LNCAP (cell line): ENCODE results near the gene CBFA2T3.

Experiments used
- TF ChIP-seq, protein P1 (sequence below): fragments of 450-650 bp; IDR thresholded peaks from 2 replicates; pipeline ENCODE4 v1.5.1; 2017; ENCODE audit warnings: mild to moderate bottlenecking

Gene CBFA2T3

DNA sequence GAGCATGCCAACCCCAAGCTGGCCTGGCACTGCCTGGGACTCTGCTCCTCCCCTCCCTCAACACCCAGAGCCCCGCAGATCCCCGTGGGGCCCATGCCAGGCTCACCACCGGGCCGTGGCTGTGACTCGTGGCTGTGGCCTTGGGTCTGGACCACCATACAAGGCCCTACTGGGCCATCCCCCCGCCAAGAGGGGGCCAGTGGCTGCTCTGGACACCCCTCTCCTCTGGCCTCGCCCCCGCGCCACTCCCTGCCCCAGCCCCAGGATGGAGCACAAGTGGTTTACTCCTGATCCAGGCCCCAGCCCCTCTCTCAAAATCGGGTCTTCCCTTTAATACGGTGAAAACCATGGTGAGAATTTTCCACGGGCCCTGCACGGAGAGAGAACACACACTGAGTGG lies 113.6 kb downstream of the CBFA2T3 start:
- TF ChIP-seq, protein P1, sequence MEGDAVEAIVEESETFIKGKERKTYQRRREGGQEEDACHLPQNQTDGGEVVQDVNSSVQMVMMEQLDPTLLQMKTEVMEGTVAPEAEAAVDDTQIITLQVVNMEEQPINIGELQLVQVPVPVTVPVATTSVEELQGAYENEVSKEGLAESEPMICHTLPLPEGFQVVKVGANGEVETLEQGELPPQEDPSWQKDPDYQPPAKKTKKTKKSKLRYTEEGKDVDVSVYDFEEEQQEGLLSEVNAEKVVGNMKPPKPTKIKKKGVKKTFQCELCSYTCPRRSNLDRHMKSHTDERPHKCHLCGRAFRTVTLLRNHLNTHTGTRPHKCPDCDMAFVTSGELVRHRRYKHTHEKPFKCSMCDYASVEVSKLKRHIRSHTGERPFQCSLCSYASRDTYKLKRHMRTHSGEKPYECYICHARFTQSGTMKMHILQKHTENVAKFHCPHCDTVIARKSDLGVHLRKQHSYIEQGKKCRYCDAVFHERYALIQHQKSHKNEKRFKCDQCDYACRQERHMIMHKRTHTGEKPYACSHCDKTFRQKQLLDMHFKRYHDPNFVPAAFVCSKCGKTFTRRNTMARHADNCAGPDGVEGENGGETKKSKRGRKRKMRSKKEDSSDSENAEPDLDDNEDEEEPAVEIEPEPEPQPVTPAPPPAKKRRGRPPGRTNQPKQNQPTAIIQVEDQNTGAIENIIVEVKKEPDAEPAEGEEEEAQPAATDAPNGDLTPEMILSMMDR: no peak

DNA sequence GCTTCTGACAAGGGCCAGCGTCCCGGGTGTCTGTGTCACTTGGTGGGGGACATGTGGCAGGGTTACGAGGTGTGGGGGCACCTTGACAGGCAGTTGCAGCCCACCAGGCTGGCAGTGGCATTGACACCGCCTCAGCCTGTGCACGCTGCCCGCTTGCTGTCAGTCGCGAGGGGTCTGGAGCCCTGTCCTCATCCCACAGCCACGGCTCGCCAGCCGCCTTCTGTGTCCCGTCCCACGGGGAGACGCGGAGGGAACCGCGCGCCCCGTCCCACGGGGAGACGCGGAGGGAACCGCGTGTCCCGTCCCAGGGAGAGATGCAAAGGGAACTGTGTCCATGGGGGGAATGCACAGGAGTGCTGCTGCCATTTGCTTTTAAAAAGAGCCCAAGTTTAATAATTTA lies 114.0 kb downstream of the CBFA2T3 start:
- TF ChIP-seq, protein P1: no peak

DNA sequence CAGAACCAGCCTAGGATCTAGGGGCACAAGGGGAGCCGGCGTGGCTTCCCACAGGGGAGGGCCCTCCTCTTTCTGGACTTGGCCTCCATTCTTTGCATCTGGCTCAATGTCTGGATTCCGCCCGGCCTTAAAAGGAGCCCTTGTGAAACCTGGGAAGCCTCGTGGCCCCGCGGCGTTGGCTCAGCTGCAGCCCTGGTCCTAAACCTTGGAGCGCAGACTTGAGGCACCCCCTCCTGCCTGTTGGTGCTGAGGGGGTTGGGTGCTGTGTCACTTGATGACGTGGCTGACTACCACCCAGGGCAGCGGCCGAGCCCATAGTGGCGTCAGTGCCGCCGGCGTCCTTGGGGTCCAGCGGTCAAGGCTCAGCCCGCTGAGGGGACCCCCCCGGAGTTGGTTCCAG lies 115.6 kb downstream of the CBFA2T3 start:
- TF ChIP-seq, protein P1: no peak

DNA sequence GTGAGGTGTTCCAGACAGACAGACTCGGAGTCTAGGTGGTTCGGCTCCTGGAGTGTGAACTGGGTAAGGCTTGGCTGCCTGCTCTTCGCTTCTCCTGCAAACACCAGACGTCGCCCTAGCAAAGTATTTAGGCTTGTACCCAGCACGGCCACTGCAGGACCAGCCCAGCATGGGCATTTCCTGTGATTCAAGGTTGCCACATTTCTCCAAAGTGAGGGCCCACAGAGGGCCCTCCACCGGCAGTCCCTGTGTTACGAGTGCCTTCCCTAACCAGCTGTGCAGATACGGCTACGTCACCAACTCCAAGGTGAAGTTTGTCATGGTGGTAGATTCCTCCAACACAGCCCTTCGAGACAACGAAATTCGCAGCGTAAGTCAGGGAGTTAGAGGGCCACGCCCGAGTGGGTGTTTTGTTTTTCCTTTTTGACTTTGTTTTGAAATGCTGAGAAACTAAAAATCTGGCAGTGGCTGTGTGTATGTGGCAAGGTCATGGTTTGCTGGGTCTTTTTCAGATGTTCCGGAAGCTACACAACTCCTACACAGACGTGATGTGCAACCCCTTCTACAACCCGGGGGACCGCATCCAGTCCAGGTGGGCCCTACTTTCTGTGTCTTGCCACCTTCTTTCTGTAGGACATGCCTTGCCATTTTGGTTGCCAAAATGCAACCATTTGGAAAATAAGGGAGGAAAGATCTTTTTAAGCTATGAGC lies 117.5 kb downstream of the CBFA2T3 start:
- TF ChIP-seq, protein P1: no peak

DNA sequence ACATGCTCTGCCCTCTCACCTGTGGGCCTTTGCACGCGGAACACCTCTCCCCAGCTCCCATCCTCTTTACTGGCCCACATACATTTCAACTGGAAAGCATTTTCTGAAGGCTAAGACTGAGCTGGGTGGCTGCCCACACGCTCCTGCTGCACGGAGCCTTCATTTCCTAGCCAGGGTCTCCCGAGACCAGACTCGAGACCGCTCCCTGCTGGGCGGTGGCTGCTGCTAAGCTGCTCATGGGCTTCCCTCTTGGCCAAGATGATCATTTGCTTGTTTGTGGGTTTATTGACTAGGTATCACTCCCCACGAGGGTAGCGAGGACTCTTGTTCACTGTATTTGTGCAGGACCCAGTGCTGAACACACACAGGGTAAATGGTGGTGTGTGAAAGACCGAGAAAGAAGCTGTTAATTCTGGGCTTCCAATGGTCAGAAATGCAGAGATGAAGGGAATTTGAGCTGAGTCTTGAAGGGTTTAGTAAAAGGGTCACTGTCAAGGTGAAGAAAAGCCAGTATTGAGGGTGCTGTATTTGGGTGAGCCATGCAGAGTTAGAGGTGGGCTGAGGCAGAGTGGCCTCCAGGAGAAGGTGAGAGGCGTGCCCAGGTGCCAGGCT lies 119.2 kb downstream of the CBFA2T3 start:
- TF ChIP-seq, protein P1: peak; percentile 85

DNA sequence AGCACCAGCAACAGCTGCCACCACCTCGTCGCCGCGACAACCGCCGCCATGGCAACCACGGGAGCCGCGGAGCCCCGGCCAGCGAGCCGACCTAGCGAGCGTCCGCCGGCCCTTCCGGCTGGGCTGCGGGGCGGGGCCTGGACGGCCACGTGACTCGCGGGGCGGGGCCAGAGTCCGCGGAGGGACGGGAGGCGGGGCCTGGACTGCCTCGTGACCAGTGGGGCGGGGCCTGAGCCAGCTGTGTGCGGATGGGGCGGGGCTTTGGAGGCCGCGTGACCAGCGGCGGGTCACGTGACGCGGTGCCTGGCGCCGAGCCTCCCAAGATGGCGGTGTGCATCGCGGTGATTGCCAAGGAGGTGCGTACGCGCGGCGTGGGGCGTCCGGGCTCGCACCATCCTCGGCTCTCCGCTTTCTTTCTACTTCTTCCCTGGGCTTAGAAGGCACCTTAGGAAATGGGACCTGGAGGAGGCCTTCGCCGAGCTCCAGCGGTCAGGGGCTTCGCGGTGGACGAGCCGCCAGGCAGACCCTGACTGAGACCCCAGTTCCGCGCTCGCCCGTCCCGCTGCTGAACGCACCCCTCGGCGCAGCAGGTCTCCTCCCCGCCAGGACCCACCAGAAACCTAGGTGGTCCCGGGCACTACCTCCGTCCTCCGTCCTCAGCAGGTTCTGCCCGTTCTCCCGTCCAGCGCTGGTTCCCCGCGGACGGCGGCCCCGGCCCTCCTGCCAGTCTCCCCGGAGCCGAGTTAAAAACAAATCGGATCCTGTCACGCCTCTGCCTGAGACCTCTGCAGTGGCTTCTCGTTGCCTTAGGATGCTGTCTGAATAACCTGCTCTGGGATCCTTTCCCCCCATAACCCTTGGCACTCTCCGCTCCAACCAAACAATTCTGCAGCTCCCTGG lies 119.9 kb downstream of the CBFA2T3 start, which contains the start of the genes GALNS and TRAPPC2L:
TSS of gene GALNS (minus strand) at position 120 of the 900 bp plus-strand sequence. CDS start at position 50, 70 bp downstream.
TSS of gene TRAPPC2L (plus strand) at position 300 of the 900 bp plus-strand sequence. CDS start at position 324, 24 bp downstream.
- TF ChIP-seq, protein P1: no peak

DNA sequence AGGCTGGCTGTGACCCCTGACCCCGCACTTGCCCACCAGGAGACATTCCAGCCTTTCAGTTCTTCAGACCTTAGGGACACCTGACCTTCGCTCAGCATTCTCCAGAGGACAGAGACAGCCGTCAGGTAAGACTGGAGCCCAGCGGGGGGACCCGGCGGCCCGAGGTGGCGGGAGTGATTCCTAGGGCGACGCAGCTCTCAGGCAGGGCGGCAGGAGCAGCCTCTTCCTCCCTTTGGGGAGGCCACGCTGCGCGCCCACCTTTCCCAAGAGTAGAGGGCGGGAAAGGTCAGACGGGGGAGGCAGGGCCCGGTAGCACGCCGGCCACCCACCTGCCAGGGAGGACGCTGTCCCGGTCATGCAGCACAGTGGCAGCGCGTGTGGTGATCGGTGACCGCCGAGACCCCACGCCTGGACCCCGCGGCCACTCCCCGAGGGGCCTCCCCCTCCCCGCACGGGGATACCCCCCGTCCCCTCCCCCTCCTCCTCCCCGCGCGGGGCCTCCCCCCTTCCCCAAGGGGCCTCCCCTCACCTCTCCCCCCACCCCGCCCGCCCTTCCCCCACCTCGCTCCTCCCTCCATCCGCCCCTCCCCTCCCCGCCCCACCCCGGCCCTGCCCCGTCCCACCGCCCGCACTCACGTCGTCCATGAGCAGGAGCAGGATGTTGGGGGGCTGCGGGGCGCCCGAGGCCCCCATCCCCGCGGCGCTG lies 120.7 kb downstream of the CBFA2T3 start:
- TF ChIP-seq, protein P1: no peak
